PC-3 (cell line): ENCODE measurements around the gene TTC7B. TPM values are rescaled to one million over a fixed set of nuclear protein-coding genes. Genes with fewer than 3 reads are reported as not detected.
A peak's percentile ranks its signal among the peaks of the same experiment; 100 is the strongest.

Source experiments
- ATAC-seq: fragments of 200-7000 bp; cut with Tn5 transposase; 2 replicates; pipeline ENCODE4 v1.9.1; 2020; ENCODE audit warnings: mild to moderate bottlenecking, moderate library complexity
- BruUV-seq: library from RNA; stranded (reverse); fragments of 400-500 nt; replicated peaks from 2 replicates; lab custom pipeline; 2021; lab: Mats Ljungman, UMichigan
- CTCF ChIA-PET: fragments of 300-600 bp; sonication (Branson Sonifier 250); formaldehyde crosslinking; loops from one replicate; lab custom pipeline; 2022; ENCODE audit warnings: antibody characterized with exemption; lab: Charles Lee
- POLR2A ChIA-PET: fragments of 300-600 bp; sonication (Branson Sonifier 250); formaldehyde crosslinking; loops from one replicate; lab custom pipeline; 2022; ENCODE audit warnings: antibody characterized with exemption; ENCODE audit not compliant: unreplicated experiment; lab: Charles Lee
- DNase-seq: peaks from one replicate; pipeline ENCODE4 v3.0.0-alpha.2; 2015
- H2AFZ ChIP-seq: fragments of 300-600 bp; sonication (generic); 2 replicates; pipeline ENCODE4 v1.6.0; 2016; ENCODE audit warnings: antibody characterized with exemption, low read length
- H3F3A ChIP-seq: fragments of 300-600 bp; sonication (generic); one replicate; pipeline ENCODE4 v1.6.0; 2017; ENCODE audit warnings: antibody characterized with exemption, low read length, control low read depth, mild to moderate bottlenecking; ENCODE audit not compliant: unreplicated experiment
- H3K27ac ChIP-seq: fragments of 300-600 bp; sonication (generic); 2 replicates; pipeline ENCODE4 v1.5.1; 2016; ENCODE audit warnings: mild to moderate bottlenecking, low read length
- H3K27me3 ChIP-seq: fragments of 300-600 bp; sonication (generic); 2 replicates; pipeline ENCODE4 v1.6.1; 2016; ENCODE audit warnings: low read length, mixed read lengths
- H3K36me3 ChIP-seq: fragments of 300-600 bp; sonication (generic); 2 replicates; pipeline ENCODE4 v1.6.1; 2016; ENCODE audit warnings: low read depth, mixed run types, low read length, mixed read lengths
- H3K4me1 ChIP-seq: fragments of 300-600 bp; sonication (generic); 2 replicates; pipeline ENCODE4 v1.5.1; 2016; ENCODE audit warnings: low read length; ENCODE audit not compliant: insufficient read depth
- H3K4me2 ChIP-seq: fragments of 300-600 bp; sonication (generic); 2 replicates; pipeline ENCODE4 v1.6.0; 2016; ENCODE audit warnings: low read length
- H3K4me3 ChIP-seq: fragments of 300-600 bp; sonication (generic); 2 replicates; pipeline ENCODE4 v1.5.1; 2016; ENCODE audit warnings: mild to moderate bottlenecking, low read length, mixed read lengths
- H3K79me2 ChIP-seq: fragments of 300-600 bp; sonication (generic); 2 replicates; pipeline ENCODE4 v1.6.1; 2017; ENCODE audit warnings: low read length, mixed read lengths
- H3K9ac ChIP-seq: fragments of 300-600 bp; sonication (generic); 2 replicates; pipeline ENCODE4 v1.6.0; 2016; ENCODE audit warnings: mild to moderate bottlenecking, low read length
- H3K9me2 ChIP-seq: fragments of 300-600 bp; sonication (generic); replicated peaks from 2 replicates; pipeline ENCODE4 v1.6.1; 2016; ENCODE audit warnings: mixed run types, low read length, mixed read lengths
- H3K9me3 ChIP-seq: fragments of 300-600 bp; sonication (generic); 2 replicates; pipeline ENCODE4 v1.6.1; 2016; ENCODE audit warnings: low read length, mixed read lengths
- H4K20me1 ChIP-seq: fragments of 300-600 bp; sonication (generic); 2 replicates; pipeline ENCODE4 v1.6.1; 2016; ENCODE audit warnings: low read length, mixed read lengths
- CTCF ChIP-seq: fragments of 300-600 bp; sonication (generic); conservative IDR thresholded peaks from 2 replicates; pipeline ENCODE4 v1.5.1; 2017; ENCODE audit warnings: antibody characterized with exemption, low read depth, mild to moderate bottlenecking, low read length
- EZH2 ChIP-seq: fragments of 300-600 bp; sonication (generic); IDR thresholded peaks from one replicate; pipeline ENCODE4 v1.6.1; 2017; ENCODE audit warnings: antibody characterized with exemption, mild to moderate bottlenecking, low read length; ENCODE audit not compliant: unreplicated experiment
- EZH2phosphoT487 ChIP-seq: fragments of 300-600 bp; sonication (generic); IDR thresholded peaks from 2 replicates; pipeline ENCODE4 v1.6.1; 2018; ENCODE audit warnings: mild to moderate bottlenecking, antibody characterized with exemption, low read length, borderline replicate concordance
- intact Hi-C: fragments of 100-400 bp; cut with micrococcal nuclease; formaldehyde crosslinking; loops from 2 replicates; pipeline ENCODE4 v1.9.0; 2023
- total RNA-seq: library from RNA; depleted of rRNA; stranded (reverse); fragments of >200 nt; gene quantifications from 2 replicates; pipeline ENCODE4 v1.2.3, GENCODE V29; 2014

TTC7B gene
- total RNA-seq, 1 experiment from 2014 or later: 45.6 TPM

GRCh38 chr14:90576981-90577660, 239.1 kb downstream of the TTC7B start:
- no peak overlapping the region for H3K27ac ChIP-seq

GRCh38 chr14:90576581-90576980, 239.6 kb downstream of the TTC7B start:
- Histone ChIP-seq H4K20me1 (no peaks in the 10 kb centered on the region), H3K4me2 (no peak overlapping the region), H3K4me3 (no peak overlapping the region), H3K9me2 (no peaks in the 10 kb centered on the region), H3K4me1 (no peaks in the 10 kb centered on the region), H3K9me3 (no peaks in the 10 kb centered on the region), H3K36me3 (no peaks in the 10 kb centered on the region), H3F3A (no peaks in the 10 kb centered on the region), H3K9ac (no peak overlapping the region), H3K27ac (no peak overlapping the region), H2AFZ (no peak overlapping the region), H3K27me3 (no peaks in the 10 kb centered on the region), H3K79me2 (no peaks in the 10 kb centered on the region)
- intact Hi-C loops: no loop called here
- DNase-seq: no peak
- no TSS peak for BruUV-seq
- ChIA-PET POLR2A (no interaction called here), CTCF (no interaction called here)
- ATAC-seq: no peak
- no peak for TF ChIP-seq EZH2phosphoT487
- TF ChIP-seq EZH2: no peak

More at GRCh38 chr14:90576981-90577660, 239.1 kb downstream of the TTC7B start:
- H3K27me3 ChIP-seq: no peaks in the 10 kb centered on the region
- intact Hi-C loops: no loop called here
- ChIA-PET POLR2A (no interaction called here), CTCF (no interaction called here)
- no peak for DNase-seq
- H4K20me1 ChIP-seq: no peaks in the 10 kb centered on the region
- no peaks in the 10 kb centered on the region for H3K4me1 ChIP-seq
- H2AFZ ChIP-seq: no peak overlapping the region
- no peak overlapping the region for H3K4me2 ChIP-seq
- H3F3A ChIP-seq: no peaks in the 10 kb centered on the region
- TF ChIP-seq EZH2phosphoT487 (no peak), CTCF (no peak), EZH2 (no peak)
- no peaks in the 10 kb centered on the region for H3K36me3 ChIP-seq
- no TSS peak for BruUV-seq
- H3K9ac ChIP-seq: no peak overlapping the region
- no peaks in the 10 kb centered on the region for H3K9me3 ChIP-seq
- no peaks in the 10 kb centered on the region for H3K9me2 ChIP-seq
- no peak overlapping the region for H3K4me3 ChIP-seq
- H3K79me2 ChIP-seq: no peaks in the 10 kb centered on the region
- ATAC-seq: peak; percentile 39; the same call in 1 of the 2 replicates

GRCh38 chr14:90575781-90576180, 240.4 kb downstream of the TTC7B start:
- H3K9me2 ChIP-seq: no peaks in the 10 kb centered on the region
- no peaks in the 10 kb centered on the region for H3K36me3 ChIP-seq
- H3K4me1 ChIP-seq: no peaks in the 10 kb centered on the region
- no peaks in the 10 kb centered on the region for H3F3A ChIP-seq
- no peak overlapping the region for H3K9ac ChIP-seq
- POLR2A ChIA-PET: no interaction called here
- ATAC-seq: no peak
- H3K79me2 ChIP-seq: no peaks in the 10 kb centered on the region
- no peaks in the 10 kb centered on the region for H3K27me3 ChIP-seq
- H3K4me3 ChIP-seq: no peak overlapping the region
- BruUV-seq: no TSS peak
- intact Hi-C loops: no loop called here
- TF ChIP-seq EZH2phosphoT487 (no peak), EZH2 (no peak), CTCF (no peak)
- CTCF ChIA-PET: no interaction called here
- no peak overlapping the region for H3K27ac ChIP-seq
- H2AFZ ChIP-seq: no peak overlapping the region
- H3K4me2 ChIP-seq: no peak overlapping the region
- no peak for DNase-seq
- H3K9me3 ChIP-seq: no peaks in the 10 kb centered on the region
- H4K20me1 ChIP-seq: no peaks in the 10 kb centered on the region
